HG02938 (cell line): ENCODE measurements around the gene FEN1.

ENCODE experiments used
- ATAC-seq: cut with Tn5 transposase; IDR thresholded peaks from one replicate; pipeline ENCODE4 v1.9.1; 2021; ENCODE audit warnings: mild to moderate bottlenecking, moderate library complexity; ENCODE audit not compliant: unreplicated experiment

The FEN1 gene

GRCh38 chr11:61838501-61838900 is 45.8 kb downstream of the FEN1 start:
- ATAC-seq = no peak

- ATAC-seq = no peak
Measured at GRCh38 chr11:61838921-61839320, 46.2 kb downstream of the FEN1 start.

GRCh38 chr11:61839742-61840141 is 47.0 kb downstream of the FEN1 start:
- ATAC-seq = no peak

GRCh38 chr11:61840371-61840770 is 47.7 kb downstream of the FEN1 start:
- ATAC-seq = no peak

- ATAC-seq = no peak
Measured at GRCh38 chr11:61841636-61842527, 49.2 kb downstream of the FEN1 start.

GRCh38 chr11:61842528-61842820 is 49.8 kb downstream of the FEN1 start:
- no peak for ATAC-seq

GRCh38 chr11:61844909-61845565 is 52.3 kb downstream of the FEN1 start:
- no peak for ATAC-seq

- ATAC-seq = no peak
Measured at GRCh38 chr11:61846362-61847020, 53.8 kb downstream of the FEN1 start.
